ENCODE results near the gene PARP9. TPM values are rescaled to one million over a fixed set of nuclear protein-coding genes. Genes with fewer than 3 reads are reported as not detected.
"Not testable (repeated sequence)": the region's sequence is repeated elsewhere in the genome, so short reads cannot be mapped to it uniquely, and the experiment has no call there.

PARP9 gene
- total RNA-seq, 2 experiments from 2014 or later = 172 to 186 TPM

DNA sequence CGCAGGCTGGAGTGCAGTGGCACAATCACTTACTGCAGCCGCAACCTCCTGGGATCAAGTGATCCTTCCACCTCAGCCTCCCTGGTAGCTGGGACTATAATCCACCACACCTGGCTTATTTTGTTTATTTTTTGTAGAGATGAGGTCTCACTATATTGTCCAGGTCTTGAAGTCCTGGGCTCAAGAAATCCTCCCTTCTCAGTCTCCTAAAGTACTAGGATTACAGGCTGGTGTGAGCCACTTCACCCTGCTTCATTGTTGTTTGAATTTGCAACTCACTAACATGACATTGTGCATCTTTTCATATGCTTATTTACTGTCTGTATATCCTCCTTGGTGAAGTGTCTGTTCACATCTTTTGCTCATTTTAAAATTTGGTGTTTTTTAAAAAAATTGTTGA is 23.5 kb upstream of the PARP9 start:
- peaks cover 11% of the 10 kb centered on the region for H3K9me3 Mint-ChIP-seq
- ChIA-PET CTCF (interaction anchor here (0.6 to 0.9 kb wide), 2 partner anchors 13 to 68 kb away, joined by 3 read pairs; no protein-coding TSS in a partner anchor), POLR2A (no interaction called here)
- H3K36me3 Mint-ChIP-seq (ENCODE audit: low read depth) = peaks cover 46% of the 10 kb centered on the region
- H3K4me3 Mint-ChIP-seq = no peak overlapping the region
- DNase-seq = no peak
- H3K27me3 Mint-ChIP-seq = no peaks in the 10 kb centered on the region
- H3K4me1 Mint-ChIP-seq = peaks cover 19% of the 10 kb centered on the region
- no peak overlapping the region for H3K27ac Mint-ChIP-seq

DNA sequence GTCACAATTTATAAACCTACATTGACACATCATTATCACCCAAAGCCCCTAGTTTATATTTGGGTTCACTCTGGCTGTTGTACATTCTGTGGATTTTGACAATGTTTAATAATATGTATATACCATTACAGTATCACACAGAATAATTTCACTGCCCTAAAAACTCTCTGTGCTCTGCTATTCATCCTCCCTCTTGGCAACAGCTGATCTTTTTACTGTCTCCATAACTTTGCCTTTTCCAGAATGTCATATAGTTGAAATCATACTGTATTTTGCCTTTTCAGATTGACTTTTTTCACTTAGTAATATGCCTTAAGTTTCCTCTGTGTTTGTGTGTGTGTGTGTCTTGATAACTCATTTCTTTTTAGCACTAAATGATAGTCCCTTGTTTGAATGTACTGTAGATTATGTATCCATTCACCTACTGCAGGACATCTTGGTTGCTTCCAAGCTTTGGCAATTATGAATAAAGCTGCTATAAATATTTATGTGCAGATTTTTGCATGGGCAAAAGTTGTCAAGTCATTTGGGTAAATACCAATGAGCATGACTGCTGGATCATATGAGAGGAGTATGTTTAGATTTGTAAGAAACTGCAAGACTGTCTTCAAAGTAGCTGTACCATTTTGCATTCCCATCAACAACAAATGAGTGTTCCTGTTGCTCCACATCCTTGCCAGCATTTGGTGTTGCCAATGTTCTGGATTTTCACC is 22.8 kb upstream of the PARP9 start:
- Mint-ChIP-seq H3K27ac (no peak overlapping the region), H3K27me3 (no peaks in the 10 kb centered on the region), H3K4me3 (no peak overlapping the region), H3K9me3 (peaks cover 16% of the 10 kb centered on the region), H3K36me3 (ENCODE audit: low read depth) (peaks cover 48% of the 10 kb centered on the region), H3K4me1 (peaks cover 19% of the 10 kb centered on the region)
- ChIA-PET CTCF (interaction anchor here (0.9 kb wide), 1 partner anchor 12 kb away, joined by 3 read pairs; no protein-coding TSS in a partner anchor), POLR2A (no interaction called here)
- DNase-seq = no peak

- Mint-ChIP-seq H3K9me3 (peaks cover 23% of the 10 kb centered on the region), H3K4me1 (peaks cover 21% of the 10 kb centered on the region), H3K27ac (no peak overlapping the region), H3K27me3 (no peaks in the 10 kb centered on the region), H3K4me3 (no peak overlapping the region), H3K36me3 (ENCODE audit: low read depth) (peaks cover 51% of the 10 kb centered on the region)
- POLR2A ChIA-PET = no interaction called here
- no peak for DNase-seq
- CTCF ChIA-PET = no interaction called here
Measured at GRCh38 chr3:122586098-122586497, 22.0 kb upstream of the PARP9 start.

DNA sequence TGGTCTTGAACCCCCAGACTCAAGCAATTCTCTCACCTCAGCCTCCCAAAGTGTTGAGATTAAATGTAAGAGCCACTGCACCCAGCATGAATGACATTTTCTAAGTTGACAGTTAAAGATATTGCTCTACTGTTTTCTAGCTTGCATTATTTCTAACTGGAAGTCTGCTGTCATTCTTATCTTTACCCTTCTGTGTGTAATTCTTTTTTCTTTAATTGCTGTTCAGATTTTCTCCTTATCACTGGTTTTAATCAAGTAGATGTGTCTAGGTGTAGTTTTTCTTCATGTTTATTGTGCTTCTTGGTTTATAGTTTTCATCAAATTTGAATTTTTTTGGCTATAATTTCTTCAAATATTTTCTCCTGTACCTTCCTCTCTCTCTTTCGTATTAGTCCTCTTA is 18.3 kb upstream of the PARP9 start:
- peaks cover 69% of the 10 kb centered on the region for H3K36me3 Mint-ChIP-seq (ENCODE audit: low read depth)
- no peak overlapping the region for H3K27ac Mint-ChIP-seq
- no peak for DNase-seq
- H3K9me3 Mint-ChIP-seq = peaks cover 28% of the 10 kb centered on the region
- CTCF ChIA-PET = interaction anchor here (0.6 to 1.4 kb wide), 3 partner anchors 18 to 483 kb away, joined by 3 to 4 read pairs (median 3); partner anchors contain the start of genes DTX3L and PARP9
- peaks cover 37% of the 10 kb centered on the region for H3K4me1 Mint-ChIP-seq
- H3K27me3 Mint-ChIP-seq = no peaks in the 10 kb centered on the region
- POLR2A ChIA-PET = interaction anchor here (0.7 kb wide), 1 partner anchor 17 kb away, joined by 8 read pairs; no protein-coding TSS in a partner anchor
- H3K4me3 Mint-ChIP-seq = no peak overlapping the region

- H3K9me3 Mint-ChIP-seq = peaks cover 28% of the 10 kb centered on the region
- CTCF ChIA-PET = interaction anchor here (0.6 to 1.4 kb wide), 3 partner anchors 17 to 106 kb away, joined by 3 to 5 read pairs (median 4); partner anchors contain the start of genes DTX3L and PARP9
- H3K27me3 Mint-ChIP-seq = no peaks in the 10 kb centered on the region
- H3K27ac Mint-ChIP-seq = no peak overlapping the region
- peaks cover 67% of the 10 kb centered on the region for H3K36me3 Mint-ChIP-seq (ENCODE audit: low read depth)
- H3K4me3 Mint-ChIP-seq = no peak overlapping the region
- peaks cover 39% of the 10 kb centered on the region for H3K4me1 Mint-ChIP-seq
- no peak for DNase-seq
- POLR2A ChIA-PET = no interaction called here
Measured at GRCh38 chr3:122581622-122582021, 17.5 kb upstream of the PARP9 start.

GRCh38 chr3:122580470-122580869 is 16.4 kb upstream of the PARP9 start:
- CTCF ChIA-PET = no interaction called here
- Mint-ChIP-seq H3K4me1 (peaks cover 47% of the 10 kb centered on the region), H3K27ac (no peak overlapping the region), H3K9me3 (peaks cover 28% of the 10 kb centered on the region), H3K4me3 (no peak overlapping the region), H3K36me3 (ENCODE audit: low read depth) (peaks cover 68% of the 10 kb centered on the region), H3K27me3 (no peaks in the 10 kb centered on the region)
- POLR2A ChIA-PET = no interaction called here
- DNase-seq = no peak

- ChIA-PET POLR2A (interaction anchor here (1.2 kb wide), 1 partner anchor 14 kb away, joined by 7 read pairs; the partner anchor contains the start of genes DTX3L and PARP9), CTCF (interaction anchor here (0.8 to 2.1 kb wide), 3 partner anchors 18 to 101 kb away, joined by 3 to 10 read pairs (median 4); no protein-coding TSS in a partner anchor)
- peaks cover 20% of the 10 kb centered on the region for H3K9me3 Mint-ChIP-seq
- H3K4me3 Mint-ChIP-seq = peak overlapping the region; percentile 100
- H3K27ac Mint-ChIP-seq = peak overlapping the region; percentile 99
- peaks cover 61% of the 10 kb centered on the region for H3K4me1 Mint-ChIP-seq
- peaks cover 67% of the 10 kb centered on the region for H3K36me3 Mint-ChIP-seq (ENCODE audit: low read depth)
- no peak for DNase-seq
- no peaks in the 10 kb centered on the region for H3K27me3 Mint-ChIP-seq
Measured at GRCh38 chr3:122578069-122578740, 14.1 kb upstream of the PARP9 start.

DNA sequence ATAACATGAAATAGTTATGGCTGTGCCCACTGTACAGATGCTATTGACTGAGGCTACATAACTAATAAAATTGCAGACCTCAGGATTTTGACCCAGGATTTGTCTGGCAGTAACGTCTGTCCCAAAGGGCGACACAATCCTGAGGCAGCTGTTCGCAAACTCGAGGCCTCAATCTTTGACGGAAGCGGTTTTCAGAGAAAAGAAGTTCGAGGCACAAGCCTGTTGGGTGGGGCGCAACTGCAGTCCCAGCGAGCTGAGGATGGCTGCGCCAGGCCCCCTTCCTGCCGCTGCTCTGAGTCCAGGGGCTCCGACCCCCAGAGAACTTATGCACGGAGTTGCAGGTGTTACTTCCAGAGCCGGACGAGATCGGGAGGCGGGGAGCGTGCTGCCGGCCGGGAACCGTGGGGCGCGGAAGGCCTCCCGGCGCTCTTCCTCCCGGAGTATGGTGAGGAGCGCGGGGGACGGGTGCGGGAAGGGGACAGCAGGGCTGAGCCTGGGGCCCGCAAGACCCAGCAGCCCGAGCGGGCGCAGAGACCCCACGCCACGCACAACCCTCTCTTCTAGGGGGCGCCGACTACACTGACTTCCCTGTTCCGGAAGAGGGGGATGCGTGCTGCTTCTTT is 13.4 kb upstream of the PARP9 start, which contains the start of gene PARP15:
Gene PARP15 (plus strand): TSS at position 242 of the 623 bp plus-strand sequence. CDS start 18 bp downstream, at position 260.
- no peaks in the 10 kb centered on the region for H3K27me3 Mint-ChIP-seq
- peaks cover 17% of the 10 kb centered on the region for H3K9me3 Mint-ChIP-seq
- H3K36me3 Mint-ChIP-seq (ENCODE audit: low read depth) = peaks cover 68% of the 10 kb centered on the region
- peak; percentile 64 for DNase-seq
- H3K27ac Mint-ChIP-seq = peak within 1 kb of the TSS; percentile 99
- ChIA-PET POLR2A (no interaction called here), CTCF (interaction anchor here (0.8 to 1.1 kb wide), 2 partner anchors 18 to 101 kb away, joined by 3 to 4 read pairs; no protein-coding TSS in a partner anchor)
- H3K4me1 Mint-ChIP-seq = peaks cover 67% of the 10 kb centered on the region
- H3K4me3 Mint-ChIP-seq = peak within 1 kb of the TSS; percentile 100

DNA sequence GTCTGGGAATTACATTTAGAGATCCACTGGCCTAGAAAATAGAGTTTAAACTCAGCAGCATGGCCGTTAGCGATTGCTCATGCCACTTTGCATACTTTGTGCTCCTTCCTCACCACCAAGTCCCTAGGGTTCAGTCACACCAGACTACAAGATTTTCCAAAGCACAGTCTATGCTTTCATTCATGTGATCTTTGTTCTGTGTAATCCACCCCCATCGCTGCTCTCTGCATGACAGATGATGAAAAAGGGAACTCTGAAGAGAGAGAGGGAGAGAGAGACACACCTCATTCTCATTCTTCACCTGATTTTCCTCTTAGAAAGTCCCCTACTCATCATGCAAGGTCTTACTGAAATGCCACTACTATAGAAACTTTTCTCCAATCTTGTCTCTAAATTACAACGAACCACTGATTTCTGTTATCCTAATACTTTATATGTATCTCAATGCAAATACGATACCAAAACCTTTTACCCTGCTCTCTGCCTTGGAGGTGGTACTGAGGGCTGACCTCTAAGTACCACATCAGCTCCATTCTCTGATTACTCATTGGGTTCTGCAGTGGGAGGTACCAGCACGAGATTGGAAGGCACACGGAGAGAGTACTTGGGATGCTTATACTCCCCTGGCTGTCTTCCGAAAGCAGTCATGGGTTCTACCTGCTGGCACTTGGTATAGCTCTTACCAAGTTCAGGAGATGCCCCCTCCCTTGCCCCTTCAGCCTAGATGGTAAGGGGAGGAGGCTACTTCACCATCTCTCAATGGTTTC is 12.3 kb upstream of the PARP9 start:
- Mint-ChIP-seq H3K36me3 (ENCODE audit: low read depth) (peaks cover 66% of the 10 kb centered on the region), H3K27me3 (no peaks in the 10 kb centered on the region), H3K27ac (peak overlapping the region; percentile 42), H3K4me1 (peaks cover 74% of the 10 kb centered on the region), H3K4me3 (no peak overlapping the region), H3K9me3 (peaks cover 8% of the 10 kb centered on the region)
- ChIA-PET CTCF (interaction anchor here (0.6 kb wide), 1 partner anchor 329 kb away, joined by 3 read pairs; no protein-coding TSS in a partner anchor), POLR2A (no interaction called here)
- no peak for DNase-seq

GRCh38 chr3:122572940-122573412 is 8.9 kb upstream of the PARP9 start:
- no peaks in the 10 kb centered on the region for H3K9me3 Mint-ChIP-seq
- H3K36me3 Mint-ChIP-seq (ENCODE audit: low read depth) = peaks cover 75% of the 10 kb centered on the region
- H3K4me3 Mint-ChIP-seq = no peak overlapping the region
- peak overlapping the region; percentile 72 for H3K27ac Mint-ChIP-seq
- peaks cover 82% of the 10 kb centered on the region for H3K4me1 Mint-ChIP-seq
- no peak for DNase-seq
- H3K27me3 Mint-ChIP-seq = no peaks in the 10 kb centered on the region
- CTCF ChIA-PET = interaction anchor here (1.9 kb wide), 1 partner anchor 107 kb away, joined by 6 read pairs; no protein-coding TSS in a partner anchor
- POLR2A ChIA-PET = no interaction called here

- H3K4me3 Mint-ChIP-seq = peak overlapping the region; percentile 23
- H3K4me1 Mint-ChIP-seq = peaks cover 76% of the 10 kb centered on the region
- H3K9me3 Mint-ChIP-seq = no peaks in the 10 kb centered on the region
- CTCF ChIA-PET = interaction anchor here (0.9 to 1.6 kb wide), 3 partner anchors 8 to 111 kb away, joined by 3 to 7 read pairs (median 4); partner anchors contain the start of gene PARP14
- no peak for DNase-seq
- no peaks in the 10 kb centered on the region for H3K27me3 Mint-ChIP-seq
- H3K36me3 Mint-ChIP-seq (ENCODE audit: low read depth) = peaks cover 84% of the 10 kb centered on the region
- peak overlapping the region; percentile 77 for H3K27ac Mint-ChIP-seq
- POLR2A ChIA-PET = no interaction called here
Measured at GRCh38 chr3:122568755-122569154, 4.7 kb upstream of the PARP9 start.

DNA sequence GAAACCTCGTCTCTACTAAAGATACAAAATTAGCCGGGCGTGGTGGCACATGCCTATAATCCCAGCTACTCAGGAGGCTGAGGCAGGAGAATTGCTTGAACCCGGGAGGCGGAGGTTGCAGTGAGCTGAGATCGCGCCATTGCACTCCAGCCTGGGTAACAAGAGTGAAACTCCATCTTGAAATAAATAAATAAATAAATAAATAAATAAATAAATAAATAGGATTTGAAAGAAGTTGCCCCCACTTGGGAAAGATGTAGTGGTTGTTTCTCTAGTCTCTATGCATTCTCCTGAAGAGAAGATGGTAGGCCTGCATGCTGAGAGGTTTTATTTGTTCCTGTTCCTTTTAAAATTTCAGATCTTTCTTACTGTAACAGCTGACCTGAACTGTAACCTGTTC is 4.0 kb upstream of the PARP9 start:
- CTCF ChIA-PET = interaction anchor here (1.3 to 2.1 kb wide), 3 partner anchors 12 to 112 kb away, joined by 4 to 7 read pairs (median 4); partner anchors contain the start of gene PARP14
- peaks cover 72% of the 10 kb centered on the region for H3K4me1 Mint-ChIP-seq
- POLR2A ChIA-PET = not testable (repeated sequence)

More for the DNA sequence above, 4.0 kb upstream of the PARP9 start:
- H3K27ac Mint-ChIP-seq = peak overlapping the region; percentile 77
- DNase-seq, H3K9me3 Mint-ChIP-seq, H3K27me3 Mint-ChIP-seq: not testable (repeated sequence)
- peaks cover 83% of the 10 kb centered on the region for H3K36me3 Mint-ChIP-seq (ENCODE audit: low read depth)
- peak overlapping the region; percentile 23 for H3K4me3 Mint-ChIP-seq
